ENCODE measurements around the gene HMGXB3.

Gene HMGXB3

GRCh38 chr5:150097152-150097551, 96.6 kb downstream of the HMGXB3 start:
- DNase-seq = no peak

- DNase-seq = no peak
These were observed 100.5 kb downstream of the HMGXB3 start for GRCh38 chr5:150101023-150101422.
